RCC 7860 (cell line): ENCODE data around the gene MOB3A.

Source experiments
- DNase-seq: peaks from one replicate; pipeline ENCODE4 v3.0.0-alpha.2; 2015; ENCODE audit warnings: low spot score
- FAIRE-seq: peaks from 2 replicates; lab custom pipeline; 2012; peaks lifted over from hg19 to GRCh38; lab: Jason Lieb, UNC

The MOB3A gene

DNA sequence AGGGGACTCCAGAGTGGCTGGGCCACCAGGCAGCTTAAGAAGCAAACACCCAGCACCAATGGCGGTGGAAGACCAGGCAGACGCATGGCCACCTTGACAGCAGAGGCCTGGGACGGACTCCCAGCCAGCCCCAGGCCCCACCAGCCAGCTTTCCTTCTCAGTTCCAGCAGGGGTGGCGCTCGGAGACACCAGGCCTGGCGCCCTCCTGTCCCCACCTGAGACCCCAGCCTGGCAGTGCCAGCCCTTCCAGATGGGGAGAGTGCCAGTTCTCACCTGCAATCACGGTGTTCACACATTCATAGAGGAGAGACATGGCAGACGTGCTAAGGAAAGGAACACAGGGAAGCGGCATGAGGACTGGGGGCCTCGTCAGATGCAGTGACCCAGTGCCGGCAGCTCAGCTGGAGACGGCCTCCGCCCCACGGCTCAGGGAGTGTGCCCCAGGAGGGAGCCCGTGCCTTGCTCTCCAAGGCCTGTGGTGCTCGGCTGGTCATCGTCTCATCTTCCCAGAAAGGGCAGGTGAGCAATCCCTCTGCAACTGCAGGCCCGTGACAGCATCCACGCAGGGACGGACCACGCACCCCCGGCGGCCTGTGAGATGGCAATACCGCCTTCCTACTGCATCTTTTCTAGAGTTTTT lies 30.9 kb upstream of the MOB3A start:
- DNase-seq (no peak), FAIRE-seq (no peak)

DNA sequence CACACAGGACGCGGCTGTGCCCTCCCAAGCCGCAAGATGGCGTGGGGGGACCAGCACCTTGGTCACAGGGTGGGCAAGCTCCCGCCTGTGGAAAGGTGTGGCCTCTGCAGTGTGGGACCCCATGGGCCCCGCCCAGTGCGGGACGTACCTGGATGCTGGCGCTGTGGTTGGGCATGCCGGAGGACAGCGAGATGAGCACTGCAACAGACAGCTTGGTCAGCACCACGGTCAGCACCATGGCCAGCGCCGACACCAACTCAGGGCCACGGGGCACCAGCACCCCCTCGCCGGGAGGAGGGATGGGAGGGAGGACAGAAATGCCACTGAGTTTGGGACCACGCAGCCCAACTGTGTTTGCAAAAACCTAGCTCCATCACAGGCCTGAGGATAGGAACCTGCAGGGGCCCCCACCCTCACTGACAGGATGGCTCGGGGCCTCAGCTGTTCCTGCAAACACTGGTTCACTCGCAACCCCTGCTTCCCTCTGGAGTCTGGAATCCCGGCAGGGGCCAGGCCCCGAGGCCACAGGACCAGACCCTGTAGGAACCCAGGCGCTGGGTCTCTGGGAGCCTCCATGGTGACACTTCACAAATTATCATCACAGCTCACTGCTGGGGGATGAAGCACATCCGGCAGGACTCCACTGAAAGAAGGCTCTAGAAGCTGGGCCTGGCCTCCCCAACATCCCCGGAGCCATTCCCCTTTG lies 27.7 kb upstream of the MOB3A start:
- FAIRE-seq (no peak), DNase-seq (no peak)

DNA sequence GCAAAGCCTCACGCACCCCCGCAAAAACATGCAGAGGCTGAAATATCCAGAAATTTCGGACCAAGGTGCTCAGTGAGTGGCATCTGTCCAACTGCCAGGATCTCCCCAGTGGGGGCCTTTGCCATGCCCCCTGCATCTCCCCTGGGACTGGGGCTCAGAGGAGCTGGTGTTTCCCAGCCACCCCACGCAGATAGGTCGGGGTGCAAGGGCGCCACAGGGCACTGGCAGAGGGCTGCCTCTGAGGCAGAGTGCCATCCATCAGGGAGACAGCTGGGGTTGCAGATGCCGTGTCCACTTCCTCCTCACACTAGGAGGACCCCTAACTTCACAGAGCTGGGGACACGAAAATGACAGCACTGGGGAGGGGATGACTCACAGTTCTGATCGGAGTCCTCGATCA lies 26.9 kb upstream of the MOB3A start:
- FAIRE-seq (no peak), DNase-seq (no peak)

DNA sequence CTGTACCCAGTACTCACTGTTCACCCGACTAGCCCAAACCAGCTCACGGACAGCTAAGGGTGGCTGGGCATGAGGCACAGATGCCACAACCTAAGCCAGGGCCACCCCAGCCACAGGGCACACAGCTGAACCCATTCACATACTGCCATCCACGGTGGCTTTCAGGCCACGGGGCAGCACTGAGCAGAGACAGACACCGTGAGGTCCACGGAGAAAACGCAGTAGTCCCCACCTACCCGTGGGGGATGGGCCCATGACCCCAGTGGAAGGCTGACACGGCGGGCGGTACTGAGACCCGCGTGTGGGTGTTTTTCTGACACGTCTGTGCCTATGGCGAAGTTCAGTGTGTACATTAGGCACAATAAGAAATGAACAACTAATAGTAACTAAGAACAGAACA lies 26.1 kb upstream of the MOB3A start:
- DNase-seq: no peak
- no peak for FAIRE-seq

DNA sequence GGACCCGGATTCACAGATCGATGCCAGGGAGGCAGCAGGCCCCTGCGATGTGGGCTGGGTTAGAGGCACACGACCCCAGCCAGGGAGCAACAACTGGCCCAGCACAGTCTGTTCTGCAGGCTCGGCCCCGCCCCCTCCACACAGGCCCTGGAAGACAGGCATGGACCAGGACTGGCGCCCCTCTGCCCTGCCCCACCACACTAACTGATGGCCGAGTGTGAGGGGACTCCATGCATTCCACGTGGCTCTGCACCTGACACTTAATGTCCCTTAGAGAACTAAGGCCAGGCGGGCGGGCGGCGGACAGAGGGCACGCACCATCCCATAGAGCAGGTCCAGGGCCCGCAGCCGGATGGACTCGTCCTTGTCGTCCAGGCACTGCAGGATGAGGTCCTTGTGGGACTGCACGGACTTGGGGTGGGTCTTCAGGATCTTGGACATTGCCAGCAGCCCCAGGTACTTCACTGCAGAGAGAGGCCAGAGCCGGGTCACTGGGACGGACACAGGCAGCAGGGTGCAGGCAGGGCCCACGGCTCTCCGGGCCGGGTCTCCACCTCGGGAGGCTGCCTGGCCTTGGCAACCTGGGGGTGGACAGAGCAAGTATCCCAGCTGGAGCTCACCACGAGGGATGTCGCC lies 25.4 kb upstream of the MOB3A start:
- FAIRE-seq: no peak
- no peak for DNase-seq

DNA sequence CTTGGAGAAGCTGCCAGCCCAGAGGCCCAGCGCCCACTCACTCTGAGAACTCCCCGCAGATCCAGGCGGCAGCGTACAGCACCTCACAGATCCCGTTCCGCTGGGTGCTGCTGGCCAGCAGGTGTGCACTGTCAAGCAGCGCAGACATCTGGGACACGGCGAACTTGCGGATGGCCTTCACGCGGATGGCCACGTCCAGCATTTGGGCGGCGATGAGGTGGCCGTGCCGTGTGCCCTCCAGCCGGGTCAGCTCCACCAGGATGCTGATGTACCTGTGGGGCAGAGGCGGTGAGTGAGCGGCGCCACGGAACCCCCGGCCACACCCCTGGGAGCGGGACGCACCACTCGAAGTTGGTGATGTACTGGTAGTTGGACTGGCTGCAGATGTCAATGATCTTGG lies 24.7 kb upstream of the MOB3A start:
- FAIRE-seq (no peak), DNase-seq (no peak)

DNA sequence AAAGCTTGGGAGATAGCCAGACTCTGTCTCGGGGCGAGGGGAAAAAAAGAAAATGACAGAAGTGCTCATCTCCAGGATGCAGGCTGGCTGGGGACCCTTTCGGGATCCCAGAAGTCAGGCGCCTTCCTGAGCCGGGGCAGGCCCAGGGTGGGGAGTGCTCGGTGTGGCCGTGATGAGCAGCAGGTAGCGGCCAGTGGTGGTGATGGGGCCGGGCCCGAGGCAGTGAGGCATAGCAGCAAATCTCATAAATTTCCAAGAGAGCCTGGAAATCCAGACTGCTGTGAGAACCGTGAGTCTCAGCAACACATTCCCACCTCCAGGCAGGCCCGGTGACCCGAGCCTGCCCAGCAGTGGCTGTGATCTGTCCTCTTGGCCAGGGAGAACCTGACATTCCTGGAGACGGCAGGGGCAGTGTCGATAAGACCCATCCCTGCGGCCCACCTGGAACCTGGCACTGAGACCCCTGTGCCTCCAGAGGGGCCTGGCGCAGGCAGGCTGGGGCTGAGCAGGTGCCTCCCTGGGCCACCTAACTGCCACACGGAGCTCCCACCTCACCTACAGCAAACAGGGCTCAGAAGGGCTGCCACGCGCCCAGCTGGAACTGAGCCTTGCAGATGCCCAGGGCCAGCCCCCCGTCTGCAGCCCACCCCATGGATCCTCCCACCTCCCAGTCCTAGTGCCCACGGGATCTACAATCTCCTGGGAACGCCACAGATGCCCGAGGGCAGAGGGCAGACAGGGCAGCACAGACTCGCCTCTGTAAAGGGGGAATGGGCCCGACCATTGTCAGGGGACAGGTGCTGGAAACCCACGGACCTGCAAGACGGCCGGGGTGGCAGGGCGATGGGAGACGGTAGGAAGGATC lies 24.0 kb upstream of the MOB3A start:
- FAIRE-seq (no peak), DNase-seq (no peak)

DNA sequence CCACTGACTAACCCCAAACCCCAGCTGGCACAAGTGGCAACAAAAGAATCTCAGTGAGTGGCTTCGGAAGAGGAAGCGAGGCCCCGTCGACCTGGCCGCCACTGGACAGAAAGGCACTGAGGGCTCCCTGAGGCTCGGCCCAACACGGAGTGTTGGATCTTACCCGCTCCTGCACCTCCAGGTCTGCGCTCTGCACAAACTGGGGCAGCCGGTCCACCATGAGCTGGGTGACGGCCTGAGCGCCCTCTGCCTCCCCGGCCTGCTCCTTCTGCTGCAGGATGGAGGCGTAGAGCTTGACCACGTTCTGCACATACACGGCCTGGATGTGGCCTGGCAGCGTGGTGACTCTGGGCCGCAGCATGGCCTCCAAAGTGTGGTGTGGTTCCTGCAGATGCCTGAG lies 22.3 kb upstream of the MOB3A start:
- DNase-seq (no peak), FAIRE-seq (no peak)

DNA sequence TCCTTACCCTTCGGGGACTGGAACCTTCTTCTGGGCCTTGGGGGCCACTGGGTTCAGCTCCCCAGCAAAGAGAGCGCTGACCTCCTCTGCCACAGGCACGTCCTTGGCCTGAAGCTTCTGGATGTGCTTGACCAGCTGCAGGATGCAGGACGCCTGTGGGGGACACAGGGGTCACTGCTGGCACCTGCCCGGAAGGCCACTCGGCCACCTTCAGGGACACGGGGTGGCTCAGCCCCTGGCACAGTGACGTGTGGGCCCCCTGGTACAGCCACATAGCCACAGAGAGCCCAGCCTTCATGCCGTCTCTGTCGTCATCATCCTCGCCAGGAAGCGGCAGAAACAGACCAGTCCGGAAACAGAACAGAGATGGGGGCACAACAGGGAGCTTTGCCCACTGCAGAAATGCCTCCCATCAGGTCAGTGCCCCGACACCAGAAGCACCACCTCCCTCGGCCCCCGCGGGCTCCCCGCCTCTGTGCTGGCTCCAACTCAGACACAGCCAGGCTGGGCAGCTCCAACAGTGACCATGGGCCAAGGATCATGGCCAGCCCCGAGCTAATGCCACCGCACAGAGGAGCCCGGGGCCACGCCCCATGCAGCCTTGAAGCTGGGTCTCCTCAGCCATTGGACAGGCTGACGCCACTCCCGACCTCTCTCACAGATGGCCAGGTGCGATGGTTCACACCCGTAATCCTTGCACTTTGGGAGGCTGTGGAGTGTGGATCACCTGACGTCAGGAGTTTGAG lies 21.3 kb upstream of the MOB3A start:
- FAIRE-seq (no peak), DNase-seq (no peak)

DNA sequence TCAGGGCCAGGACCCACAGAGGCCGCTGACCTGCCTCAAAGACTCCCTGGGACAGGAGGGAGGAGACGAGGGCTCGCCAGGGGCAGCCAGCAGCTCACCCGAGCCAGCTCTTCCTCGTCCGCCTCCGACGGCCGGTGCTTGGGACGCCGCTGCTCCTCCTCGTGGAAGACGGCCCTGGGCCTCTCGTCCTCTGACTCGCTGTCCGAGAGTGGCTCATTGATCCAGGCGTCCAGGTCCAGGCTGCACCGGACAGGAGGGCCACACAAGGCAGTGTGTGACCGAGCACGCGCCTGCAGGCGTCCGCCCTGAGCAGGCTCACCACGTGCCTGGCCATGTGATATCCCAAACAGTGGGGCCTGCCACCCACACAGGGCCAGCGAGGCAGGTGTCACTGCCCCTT lies 20.4 kb upstream of the MOB3A start:
- DNase-seq: no peak

DNA sequence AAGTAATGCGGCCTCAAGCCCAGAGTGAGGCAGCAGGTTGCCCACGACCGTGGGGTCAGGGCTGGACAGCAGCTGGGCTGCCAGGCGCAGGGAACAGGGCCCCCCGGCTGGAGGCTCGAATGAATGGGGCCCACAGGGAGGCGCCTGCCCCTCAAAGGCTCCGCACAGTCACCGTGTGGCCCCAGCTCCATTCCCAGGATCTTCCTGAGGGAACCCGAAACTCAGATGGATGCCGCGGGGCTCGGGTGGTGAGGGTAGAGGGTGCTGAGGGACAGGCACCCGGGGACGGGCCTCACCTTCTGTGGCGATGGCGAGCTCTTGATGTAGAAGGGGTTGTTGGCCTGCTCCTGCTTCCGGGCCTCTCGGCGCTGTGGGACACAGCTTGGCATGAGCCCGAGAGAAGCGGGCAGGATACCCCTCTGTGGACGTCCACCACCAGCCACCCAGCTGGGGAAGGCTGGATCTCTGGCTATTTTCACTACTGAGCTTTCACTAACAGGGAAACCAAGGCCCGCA lies 19.8 kb upstream of the MOB3A start:
- no peak for DNase-seq
- no peak for FAIRE-seq

More for the DNA sequence above, 20.4 kb upstream of the MOB3A start:
- no peak for FAIRE-seq

DNA sequence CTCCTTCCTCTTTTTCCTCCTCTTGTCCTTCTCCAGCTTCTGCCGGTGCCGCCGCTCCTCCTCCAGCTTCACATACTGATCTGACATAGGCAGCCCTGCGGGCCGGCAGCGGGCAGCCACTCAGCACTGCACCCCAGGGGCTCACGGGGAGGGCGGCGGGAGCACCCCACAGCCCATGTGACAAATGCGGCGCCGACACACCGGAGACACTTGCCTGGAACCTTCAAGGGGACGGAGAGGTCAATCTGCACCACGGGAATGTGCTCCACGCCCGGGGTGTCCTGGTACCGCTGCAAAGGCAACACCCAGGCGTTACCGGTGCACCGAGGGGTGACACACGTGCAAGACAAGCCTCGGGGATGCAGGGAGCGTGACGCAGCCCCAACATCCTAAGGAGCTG lies 19.2 kb upstream of the MOB3A start:
- FAIRE-seq: no peak
- no peak for DNase-seq

DNA sequence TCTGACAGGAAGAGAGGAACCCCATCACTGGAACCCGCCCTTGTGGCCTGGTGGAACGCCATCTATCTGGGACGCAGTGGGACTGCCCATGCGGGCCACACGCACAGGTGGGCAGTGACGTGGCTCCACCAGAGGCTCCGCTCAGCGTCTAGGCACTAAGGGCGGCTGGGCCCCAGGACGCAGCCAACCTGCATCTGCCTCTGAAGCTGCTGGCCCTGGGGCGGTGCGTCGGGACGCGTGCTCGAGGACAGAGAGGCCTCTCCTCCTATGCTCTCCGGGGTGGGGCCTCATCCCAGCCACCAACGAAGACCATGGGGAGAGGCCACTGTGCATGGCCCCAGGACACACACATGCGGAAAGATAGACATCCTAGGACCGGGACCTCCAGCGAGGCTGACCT lies 18.7 kb upstream of the MOB3A start:
- FAIRE-seq (no peak), DNase-seq (no peak)

DNA sequence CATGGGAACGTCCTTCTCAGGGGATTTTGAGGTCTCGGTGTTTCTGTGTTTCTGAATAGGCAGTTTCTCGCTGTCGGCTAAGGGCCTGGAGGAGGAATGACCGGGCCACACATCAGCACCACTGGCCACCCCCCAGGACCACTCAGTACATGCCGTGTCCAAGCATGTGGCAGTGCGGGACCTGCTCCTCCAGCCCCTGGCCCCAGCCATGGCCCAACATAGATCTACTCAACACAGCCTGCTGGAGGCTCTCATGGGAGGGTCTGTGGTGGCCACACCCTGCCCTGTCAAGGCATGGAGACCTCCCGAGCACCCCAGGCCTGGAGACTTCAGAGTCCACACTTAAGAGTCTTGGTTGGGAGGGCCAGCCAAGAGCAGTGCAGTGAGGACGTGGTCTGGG lies 18.1 kb upstream of the MOB3A start:
- DNase-seq: no peak
- no peak for FAIRE-seq

DNA sequence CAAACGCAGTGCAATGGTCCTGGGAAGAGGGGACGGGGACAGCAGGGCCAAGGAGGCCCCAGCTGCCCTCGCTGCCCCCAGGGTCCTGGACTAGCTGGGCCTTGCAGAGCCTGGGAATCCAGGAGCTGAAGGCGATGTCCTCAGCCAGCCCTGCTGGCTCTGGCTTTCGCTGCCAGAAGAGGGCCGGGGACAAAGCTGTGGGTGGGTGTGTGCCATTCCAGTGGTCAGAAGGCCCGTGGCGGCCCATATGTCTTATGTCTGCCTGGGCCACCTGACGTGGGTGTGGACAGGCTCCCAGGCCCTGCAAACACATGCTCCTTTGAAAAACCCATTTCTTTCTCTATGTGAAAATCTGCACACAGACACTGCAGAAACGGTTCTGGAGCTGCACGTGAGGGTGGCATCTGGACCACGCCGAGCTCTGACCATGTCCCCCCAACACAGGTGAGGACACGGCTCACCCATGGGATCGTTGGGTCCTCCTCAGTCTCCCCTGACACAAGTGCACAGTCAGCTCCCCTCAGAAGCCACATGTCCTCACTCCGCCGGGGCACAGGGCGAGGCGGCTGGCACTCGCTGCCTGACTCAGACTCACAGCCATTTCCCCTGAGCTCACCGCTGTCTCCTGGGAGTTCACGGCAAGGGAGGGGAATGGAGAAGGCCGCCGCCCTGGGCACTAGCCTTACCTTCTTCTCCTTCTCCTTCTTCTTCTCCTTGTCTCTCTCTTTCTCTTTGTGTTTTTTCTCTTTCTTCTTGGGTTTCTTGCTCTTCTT lies 17.5 kb upstream of the MOB3A start:
- DNase-seq (no peak), FAIRE-seq (no peak)

DNA sequence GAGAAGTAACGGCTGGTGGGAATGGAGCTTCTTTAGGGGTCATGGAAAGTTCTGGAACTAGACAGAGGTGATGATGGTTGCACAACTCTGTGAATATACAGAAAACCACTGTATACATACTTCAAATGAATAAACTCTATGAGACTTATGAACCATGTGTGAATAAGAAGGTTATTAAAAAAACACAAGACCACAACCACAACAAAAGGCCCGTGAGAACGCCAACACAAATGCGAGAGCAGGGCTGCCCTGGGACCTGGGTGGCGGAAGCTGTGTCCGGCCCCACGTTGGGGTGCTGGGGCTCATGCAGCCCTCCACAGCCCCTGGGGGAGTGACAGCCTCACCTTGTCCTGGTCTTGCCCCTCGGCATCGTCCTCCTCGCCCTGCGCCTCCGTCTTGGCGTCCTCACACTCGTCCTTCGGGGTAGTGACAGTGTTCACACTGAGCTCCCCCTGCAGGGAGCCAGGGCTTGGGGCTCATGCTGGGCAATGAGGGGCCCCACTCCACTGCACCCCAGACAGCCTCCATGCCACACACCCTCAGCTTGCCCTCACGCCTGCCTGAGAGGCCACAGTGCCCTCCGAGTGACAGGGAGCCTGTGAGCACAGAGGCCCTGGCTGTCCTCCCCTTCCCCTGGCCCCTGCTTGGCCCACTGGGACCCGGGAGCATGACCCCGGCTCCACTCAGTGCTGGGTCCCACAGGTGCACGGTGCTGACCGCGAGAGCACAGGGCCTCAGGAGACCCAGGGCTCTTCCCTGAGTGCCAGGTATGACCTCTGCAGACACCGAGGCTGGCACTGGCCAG lies 16.6 kb upstream of the MOB3A start:
- no peak for DNase-seq
- FAIRE-seq: no peak

DNA sequence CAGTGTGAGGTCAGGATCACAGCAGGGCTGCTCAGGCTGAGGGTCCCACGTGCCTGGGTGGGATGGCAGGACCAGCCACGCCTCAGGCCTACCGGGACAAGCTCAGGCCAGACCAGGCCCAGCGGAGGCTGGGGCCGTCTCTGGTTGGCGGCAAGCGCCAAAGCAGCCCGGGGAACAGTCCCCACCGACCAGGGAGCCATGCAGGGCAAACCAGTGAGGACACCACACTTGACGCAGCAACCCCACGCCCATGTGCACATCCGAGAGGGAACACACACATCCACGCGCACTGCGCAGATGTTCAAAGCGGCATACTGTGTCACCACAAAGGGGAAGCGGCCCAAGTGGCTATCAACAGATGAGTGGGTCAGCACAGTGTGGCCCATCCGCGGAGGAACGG lies 15.8 kb upstream of the MOB3A start:
- FAIRE-seq: no peak

DNA sequence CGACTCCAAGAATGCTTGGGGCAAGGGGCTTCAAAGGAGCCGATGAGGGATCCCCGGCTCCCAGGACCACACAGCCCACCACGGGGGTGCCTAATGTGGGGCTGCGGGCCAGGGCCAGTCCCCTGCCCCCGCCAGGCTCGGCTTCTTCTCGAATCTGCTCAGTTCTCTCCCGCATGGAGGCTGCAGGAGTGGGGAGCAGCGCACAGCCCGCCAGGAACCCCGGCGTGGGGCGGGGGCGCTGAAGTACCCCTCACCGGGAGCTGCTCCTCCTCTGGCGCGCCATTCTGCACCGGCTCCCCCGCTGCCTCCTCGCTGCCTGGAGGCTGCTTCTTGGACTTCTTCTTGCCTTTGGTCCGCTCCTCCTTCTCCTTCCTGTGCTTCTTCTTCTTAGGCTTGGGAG lies 15.3 kb upstream of the MOB3A start:
- FAIRE-seq (no peak), DNase-seq (no peak)

More for the DNA sequence above, 15.8 kb upstream of the MOB3A start:
- no peak for DNase-seq

DNA sequence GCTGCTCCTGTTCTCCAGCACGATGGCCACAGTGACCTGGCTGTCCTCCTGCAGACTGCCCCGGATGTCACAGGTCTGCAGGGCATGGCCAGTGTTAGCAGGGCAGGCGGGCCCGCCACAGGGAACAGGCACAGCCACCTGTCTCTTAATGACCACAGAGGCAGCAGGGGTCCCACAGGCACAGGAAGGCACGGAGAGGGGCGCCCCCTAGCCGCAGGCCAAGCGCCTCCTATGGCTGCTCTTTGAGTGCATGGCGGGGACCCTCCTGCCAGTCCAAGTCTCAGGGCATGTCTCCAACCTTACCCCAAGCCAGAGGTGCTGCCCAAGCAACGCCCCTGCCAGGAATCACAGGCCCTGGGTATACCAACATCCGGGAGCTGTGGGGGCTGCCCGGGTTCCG lies 14.7 kb upstream of the MOB3A start:
- FAIRE-seq: no peak
- DNase-seq: no peak
